Superior temporal gyrus (tissue), 1 donor: ENCODE measurements around the gene MT1H.
A peak's percentile ranks its signal among the peaks of the same experiment; 100 is the strongest.
"Not testable (repeated sequence)": the region's sequence is repeated elsewhere in the genome, so short reads cannot be mapped to it uniquely, and the experiment has no call there.

Source experiments
- DNase-seq: peaks from one replicate; pipeline ENCODE4 v3.0.0-alpha.2; 2016; ENCODE audit errors: extremely low spot score

Gene MT1H

DNA sequence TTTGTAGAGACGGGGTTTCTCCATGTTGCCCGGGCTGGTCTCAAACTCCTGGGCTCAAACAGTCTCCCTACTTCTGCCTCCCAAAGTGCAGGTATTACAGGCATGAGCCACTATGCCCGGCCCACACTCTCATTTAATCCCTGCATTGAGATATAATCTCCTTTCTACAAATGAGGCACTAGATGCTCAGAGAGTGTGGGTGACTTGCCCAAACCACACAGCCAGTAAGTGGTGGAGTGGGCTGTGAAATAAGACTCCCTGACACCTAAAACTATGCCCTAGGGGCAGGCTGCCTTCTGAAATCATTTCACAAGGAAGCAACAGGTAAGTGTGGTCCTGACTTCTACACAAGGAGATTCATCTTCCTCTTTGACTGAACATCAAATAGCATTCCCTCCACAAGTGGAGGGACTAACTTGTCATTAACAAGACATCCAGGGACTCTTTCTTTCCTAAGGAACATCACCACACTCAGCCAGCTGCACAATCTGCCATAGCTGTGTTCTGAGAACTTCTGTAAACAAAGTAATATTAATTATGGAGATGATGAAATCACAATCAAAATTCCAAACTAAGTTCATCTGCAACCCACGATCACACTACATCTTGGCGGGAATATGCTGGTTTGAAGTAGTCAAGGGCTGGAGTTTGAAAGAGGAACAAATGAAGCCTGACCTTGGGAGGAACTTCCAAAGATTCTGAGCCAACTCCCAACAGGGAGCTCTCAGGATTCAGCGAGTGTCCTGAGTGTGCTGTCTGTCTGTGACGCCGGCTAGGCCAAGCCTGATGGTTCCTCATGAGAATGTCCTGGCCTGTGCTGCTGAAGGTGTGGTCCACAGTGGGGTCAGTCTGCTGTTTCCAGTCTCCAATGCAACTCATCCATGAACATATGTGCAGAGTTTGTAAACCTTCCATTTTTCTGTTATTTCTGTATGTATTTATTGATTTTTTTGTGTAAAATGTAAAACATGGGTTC is 4.0 kb upstream of the MT1H start:
- not testable (repeated sequence) for DNase-seq

DNA sequence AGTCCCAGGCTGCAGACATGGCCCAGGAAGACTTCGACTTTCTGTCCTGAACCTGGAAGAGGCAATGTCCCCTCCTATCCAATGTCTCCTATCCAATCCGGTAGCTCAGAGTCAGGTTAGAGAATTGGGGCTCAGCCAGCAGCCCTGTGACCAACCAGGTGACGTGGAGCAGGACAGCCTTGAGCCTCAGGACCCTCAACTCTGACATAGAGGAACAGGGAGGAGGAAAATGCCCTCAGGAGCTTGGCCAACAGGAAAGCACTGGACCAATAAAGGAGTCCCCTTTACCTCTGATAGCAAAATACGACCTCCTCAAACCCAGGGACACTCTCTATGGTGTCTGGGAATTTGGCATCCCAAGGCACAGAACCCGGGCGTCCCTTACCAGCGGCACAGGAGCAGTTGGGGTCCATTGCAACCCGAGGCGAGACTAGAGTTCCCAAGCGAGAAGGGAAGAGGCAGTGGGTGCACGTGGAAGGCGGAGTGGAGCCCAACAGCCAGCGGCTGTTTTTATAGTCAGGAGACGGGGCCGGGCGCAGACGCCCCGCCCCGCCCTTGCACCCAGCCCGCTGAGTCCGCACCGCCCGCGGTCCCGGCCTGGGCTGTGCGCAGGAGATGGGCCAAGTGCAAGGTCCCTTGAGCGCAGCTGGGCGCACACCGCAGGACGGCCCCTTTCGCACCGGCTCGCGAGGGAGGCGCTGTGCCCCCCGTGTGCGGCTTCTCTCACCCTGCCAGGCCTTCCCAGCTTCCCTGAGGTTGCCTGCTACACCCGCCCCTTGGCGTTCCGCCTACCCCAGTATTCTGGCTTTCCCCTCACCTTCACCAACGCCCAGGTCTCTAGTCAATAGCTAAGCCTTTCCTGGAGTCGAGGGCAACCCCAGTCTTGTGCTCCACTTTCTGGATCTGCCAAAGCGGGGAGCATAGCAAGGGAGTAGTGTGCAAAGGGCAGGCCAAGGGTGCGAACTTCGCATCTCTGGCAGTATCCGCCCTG is 1.7 kb upstream of the MT1H start, which contains the start of gene MT1G:
TSS of gene MT1G (minus strand) at position 485 of the 991 bp plus-strand sequence. CDS start at position 413, 72 bp downstream.
- no peak for DNase-seq

DNA sequence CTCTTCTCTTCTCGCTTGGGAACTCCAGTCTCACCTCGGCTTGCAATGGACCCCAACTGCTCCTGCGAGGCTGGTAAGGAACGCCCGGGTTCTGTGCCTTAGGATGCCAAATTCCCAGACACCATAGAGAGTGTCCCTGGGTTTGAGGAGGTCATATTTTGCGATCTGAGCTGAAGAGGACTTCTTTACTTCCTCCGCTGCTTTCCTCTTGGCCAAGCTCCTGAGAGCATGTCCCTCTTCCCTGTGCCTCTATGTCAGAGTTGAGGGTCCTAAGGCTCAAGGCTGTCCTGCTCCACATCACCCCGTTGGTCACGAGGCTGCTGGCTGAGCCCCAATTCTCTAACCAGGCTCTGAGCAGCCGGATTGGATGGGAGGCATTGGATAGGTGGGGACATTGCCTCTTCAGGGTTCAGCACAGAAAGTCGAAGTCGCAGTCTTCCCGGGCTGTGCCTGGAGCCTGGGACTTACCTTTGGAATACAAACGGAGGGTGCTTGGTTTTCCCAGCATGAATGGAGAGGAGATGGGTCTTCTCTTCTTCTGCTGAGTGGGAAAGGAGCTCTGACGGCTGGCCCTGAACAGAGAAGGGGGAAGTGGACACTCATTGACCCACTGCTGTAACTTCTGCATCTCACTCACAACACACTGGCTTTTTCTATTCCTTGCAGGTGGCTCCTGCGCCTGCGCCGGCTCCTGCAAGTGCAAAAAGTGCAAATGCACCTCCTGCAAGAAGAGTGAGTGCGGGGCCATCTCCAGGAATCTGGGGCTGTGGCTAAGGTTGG is 416 bp downstream of the MT1H start:
- no peak for DNase-seq

DNA sequence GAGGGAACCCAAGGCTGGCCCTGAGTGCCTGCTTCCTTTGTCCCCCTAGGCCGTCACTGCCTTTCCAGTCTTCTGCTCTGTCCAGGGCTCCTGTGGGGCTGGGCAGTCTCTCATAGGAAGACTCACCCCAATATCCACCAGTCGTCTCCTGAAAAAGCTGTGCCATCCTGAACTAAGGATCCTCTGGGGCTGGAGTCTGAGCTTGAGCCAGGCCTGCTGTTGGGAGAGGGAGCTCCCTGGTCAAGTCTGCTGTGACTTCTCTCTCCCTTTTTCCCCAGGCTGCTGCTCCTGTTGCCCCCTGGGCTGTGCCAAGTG is 963 bp downstream of the MT1H start:
- no peak for DNase-seq

DNA sequence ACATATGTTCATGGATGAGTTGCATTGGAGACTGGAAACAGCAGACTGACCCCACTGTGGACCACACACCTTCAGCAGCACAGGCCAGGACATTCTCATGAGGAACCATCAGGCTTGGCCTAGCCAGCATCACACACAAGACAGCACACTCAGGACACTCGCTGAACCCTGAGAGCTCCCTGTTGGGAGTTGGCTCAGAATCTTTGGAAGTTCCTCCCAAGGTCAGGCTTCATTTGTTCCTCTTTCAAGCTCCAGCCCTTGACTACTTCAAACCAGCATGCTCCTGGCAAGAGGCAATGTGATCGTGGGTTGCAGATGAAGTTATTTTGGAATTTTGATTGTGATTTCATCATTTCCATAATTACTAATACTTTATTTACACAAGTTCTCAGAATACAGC is 2.1 kb downstream of the MT1H start:
- DNase-seq: not testable (repeated sequence)

DNA sequence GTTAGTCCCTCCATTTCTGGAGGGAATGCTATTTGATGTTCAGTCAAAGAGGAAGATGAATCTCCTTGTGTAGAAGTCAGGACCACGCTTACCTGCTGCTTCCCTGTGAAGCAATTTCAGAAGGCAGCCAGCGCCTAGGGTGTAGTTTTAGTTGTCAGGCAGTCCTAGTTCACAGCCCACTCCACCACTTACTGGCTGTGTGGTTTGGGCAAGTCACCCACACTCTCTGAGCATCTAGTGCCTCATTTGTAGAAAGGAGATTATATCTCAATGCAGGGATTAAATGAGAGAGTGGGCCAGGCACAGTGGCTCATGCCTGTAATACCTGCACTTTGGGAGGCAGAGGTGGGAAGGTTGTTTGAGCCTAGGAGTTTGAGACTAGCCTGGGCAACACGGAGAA is 2.6 kb downstream of the MT1H start:
- not testable (repeated sequence) for DNase-seq

DNA sequence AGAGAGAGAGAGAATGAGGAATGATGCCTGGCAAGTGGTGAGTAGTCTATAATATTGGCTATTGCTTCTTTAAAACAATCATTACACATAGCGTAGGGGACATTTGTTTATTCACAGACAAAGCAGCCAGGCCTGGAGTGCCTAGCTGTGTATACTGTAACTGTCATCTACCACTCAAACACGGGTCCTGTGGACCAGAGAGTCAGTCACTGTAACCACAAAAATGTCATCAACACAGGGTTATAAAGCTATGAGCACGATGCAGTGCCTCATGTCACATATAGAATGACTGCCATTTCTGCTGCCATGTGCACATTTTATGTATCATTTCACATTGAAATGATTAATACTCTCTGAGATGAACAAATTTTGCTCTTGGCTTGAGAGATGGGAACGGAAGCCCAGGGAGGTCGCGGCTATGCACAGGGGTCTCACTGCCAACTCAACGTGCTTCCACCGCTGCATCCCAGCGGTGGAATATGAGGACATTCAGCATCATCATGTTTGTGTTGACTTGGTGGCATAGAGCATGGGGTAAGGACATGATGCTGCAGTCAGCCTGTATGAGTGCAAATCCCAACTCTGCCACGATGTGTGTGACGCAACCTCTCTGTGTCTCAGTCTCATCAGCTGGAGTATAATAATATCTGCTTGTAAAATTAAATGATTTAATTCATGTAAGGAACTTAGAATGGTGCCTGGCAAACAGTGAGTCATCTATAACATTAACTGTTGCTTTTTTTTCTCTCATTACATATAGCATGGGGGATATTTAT is 3.3 kb downstream of the MT1H start:
- no peak for DNase-seq

DNA sequence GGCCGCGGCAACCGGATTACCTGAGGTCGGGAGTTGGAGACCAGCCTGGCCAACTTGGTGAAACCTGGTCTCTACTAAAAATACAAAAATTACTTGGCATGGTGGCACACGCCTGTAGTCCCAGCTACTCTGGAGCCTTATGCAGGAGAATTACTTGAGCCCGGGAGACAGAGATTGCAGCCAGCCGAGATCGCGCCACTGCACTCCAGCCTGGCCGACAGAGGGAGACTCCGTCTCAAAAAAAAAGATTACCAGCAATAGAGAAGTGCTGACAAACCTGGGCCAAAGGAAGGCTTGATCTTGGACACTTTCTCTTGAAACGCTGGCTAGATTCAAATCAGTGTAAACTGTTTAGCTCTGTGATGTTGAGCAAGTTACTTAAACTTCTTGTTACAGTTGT is 4.3 kb downstream of the MT1H start:
- no peak for DNase-seq

DNA sequence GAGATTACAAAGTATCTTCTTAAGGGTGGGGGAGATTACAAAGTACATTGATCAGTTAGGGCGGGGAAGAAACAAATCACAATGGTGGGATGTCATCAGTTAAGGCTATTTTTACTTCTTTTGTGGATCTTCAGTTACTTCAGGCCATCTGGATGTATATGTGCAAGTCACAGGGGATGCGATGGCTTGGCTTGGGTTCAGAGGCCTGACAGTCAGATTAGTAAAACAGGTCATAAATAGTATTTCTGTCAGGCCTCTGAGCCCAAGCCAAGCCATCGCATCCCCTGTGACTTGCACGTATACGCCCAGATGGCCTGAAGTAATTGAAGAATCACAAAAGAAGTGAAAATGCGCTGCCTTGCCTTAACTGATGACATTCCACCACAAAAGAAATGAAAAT is 5.0 kb downstream of the MT1H start:
- DNase-seq: not testable (repeated sequence)

DNA sequence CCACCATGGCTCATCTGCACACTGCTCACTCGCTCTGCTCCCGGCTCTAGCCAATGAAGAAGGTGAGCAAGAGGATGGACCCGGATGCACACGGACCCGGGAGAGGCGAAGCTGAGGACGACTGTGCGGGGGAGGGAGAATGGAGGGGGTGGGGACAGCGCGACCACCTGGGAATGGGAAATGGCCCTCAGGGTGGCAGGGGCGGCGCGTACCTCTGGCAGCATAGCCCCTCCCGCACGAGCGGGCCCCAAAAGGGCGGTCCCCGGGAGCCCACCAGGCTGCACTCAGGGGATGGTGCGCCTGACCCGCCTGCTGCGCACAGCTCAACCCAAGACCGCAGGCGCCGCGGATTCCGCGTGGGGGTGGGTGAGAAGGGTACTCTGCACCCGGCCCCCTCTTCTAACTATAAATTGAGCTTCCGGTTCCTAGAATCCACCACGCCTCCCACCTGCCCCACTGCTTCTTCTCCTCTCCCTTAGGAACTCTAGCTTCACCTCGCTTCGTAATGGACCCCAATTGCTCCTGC is 6.1 kb downstream of the MT1H start:
- no peak for DNase-seq

DNA sequence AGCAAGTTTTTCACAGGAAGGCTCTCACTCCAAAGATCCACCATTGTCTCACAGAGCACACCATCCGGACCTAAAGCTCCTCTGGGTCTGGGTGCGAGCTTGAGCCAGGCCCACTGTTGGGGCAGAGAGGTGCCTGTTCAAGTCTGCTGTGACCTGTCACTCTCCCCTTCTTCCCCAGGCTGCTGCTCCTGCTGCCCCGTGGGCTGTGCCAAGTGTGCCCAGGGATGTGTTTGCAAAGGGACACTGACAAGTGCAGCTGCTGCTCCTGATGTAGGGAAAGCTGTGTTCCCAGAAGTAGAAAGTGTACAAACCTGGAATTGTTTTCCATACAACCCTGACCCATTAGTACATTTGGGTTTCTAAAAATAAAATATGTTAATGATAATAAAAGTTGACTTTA is 7.9 kb downstream of the MT1H start:
- no peak for DNase-seq

DNA sequence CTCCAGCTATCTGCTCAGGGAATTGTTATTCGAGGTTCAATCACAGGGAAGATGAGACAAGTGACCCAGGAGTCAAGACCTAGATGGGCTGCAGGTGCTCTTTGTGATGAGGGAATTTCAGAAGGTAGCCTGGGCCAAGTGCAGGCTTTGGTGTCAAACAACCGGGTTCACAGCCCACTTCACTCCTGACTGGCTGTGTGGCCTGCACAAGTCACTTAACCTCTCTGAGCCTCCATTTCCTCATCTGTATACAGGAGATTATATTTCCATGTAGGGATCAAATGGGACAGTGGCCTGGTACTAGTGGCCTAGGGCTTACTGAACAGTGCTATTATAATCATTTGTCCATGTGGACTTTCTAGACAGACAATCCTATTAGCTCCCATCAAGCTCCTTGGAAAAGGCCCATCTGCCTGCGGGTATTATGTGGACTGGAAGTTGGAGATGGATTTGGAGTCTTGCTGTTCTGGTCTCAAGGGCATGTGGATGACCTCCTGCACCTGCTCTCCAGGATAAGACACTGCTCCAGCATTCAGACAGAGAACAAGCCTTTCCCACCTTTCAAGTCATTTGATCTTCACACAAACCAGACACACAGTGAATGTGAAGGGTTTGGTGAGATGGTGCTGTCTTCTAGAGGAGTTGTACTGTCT is 9.6 kb downstream of the MT1H start:
- no peak for DNase-seq

DNA sequence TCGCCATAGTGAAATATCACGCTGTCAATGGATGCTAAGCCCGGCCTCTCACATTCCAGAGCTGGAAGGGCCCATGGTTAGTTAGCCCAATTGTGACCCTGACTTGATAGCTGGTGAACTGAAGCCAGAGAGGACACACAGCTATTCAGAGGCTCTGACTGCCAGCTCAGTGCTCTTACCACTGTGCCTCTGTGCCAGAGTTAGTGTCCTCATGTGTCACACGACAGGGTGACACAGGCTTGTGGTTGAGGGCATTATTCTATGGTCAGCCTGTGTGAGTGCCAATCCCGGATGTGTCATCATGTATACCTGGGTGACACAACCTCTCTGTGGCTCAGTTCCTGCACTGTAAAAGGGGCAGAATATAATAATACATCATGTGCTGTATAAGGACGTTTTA is 10.2 kb downstream of the MT1H start:
- no peak for DNase-seq

DNA sequence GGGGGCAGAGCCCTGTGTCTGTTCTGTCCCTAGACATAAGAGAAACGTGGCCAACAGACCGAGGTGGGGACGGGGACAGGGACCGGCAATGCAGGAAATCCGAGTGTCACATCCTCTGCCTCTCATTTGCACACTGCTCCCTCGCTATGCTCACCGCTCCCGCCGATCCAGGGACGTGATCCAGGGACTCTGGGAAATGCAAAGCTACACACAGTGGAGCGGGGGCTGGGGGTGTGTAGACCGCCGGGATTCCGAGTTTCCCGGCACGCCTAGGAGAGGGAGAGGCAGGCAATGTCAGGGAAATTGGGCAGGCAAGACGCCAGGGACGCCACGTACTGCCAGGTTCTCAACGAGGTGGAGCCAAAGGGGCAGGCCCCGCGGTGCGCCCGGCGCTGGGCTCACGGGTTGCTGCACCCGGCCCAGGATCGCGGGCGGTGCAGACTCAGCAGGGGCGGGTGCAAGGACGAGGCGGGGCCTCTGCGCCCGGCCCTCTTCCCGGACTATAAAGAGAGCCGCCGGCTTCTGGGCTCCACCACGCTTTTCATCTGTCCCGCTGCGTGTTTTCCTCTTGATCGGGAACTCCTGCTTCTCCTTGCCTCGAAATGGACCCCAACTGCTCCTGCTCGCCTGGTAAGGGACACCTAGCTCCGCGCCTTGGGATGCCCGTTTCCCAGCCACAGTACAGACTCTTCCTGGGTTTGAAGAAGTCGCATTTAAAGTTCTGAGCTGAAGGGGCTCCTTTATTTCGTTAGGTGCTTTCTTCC is 12.5 kb downstream of the MT1H start, which contains the start of gene MT1X:
TSS of gene MT1X (plus strand) at position 532 of the 764 bp plus-strand sequence. CDS start at position 603, 71 bp downstream.
- peak; percentile 89 for DNase-seq

DNA sequence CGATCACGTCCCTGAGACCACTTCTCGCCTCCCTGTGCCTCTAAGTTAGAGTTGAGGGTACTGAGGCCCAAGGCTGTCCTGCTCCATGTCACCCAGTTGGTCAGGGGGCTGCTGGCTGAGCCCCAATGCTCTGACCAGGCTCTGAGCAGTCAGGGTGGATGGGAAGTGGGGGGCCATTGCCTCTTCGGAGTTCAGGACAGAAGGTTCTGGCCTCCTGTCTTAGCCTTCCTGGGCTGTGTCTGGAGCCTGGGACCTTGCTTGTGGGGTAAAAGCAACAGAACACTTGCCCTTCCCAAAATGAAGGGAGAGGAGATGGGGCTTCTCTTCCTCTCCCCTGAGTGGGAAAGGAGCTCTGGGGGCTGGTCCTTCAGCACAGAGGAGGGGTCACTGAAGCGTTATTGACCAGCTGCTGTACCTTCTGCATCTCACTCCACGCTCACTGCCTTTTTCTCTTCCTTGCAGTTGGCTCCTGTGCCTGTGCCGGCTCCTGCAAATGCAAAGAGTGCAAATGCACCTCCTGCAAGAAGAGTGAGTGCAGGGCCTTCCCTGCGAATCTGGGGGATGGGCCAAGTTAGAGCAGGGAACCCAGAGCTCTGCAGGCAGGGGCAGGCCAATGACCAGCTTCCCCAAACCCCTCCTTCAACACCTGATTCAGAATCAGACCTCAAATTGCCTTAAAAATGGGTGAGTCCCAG is 13.2 kb downstream of the MT1H start:
- no peak for DNase-seq

DNA sequence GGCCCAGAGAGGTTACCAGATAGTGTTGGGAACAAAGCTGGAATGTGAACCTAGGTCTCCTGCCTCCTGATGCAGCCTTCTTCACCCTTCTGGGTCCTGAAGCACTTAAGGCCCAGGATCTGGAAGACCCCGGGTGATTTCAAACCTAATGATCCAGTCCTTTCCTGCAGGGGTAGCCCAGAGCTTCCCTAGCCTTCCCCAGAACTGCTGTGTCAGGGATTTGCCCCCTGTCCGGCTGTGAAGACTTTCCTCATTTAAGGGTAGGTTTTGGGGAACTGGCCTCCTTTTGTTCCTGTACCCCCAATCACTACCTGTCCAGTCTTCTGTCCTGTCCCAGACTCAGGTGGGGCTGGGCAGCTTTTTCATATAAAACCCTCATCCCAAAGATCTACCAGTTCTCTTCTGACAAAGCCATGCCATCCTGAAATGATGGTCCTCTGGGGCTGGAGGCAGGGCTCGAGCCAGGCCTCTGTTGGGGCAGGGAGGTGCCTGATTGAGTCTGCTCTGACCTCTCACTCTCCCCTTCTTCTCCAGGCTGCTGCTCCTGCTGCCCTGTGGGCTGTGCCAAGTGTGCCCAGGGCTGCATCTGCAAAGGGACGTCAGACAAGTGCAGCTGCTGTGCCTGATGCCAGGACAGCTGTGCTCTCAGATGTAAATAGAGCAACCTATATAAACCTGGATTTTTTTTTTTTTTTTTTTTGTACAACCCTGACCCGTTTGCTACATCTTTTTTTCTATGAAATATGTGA is 14.0 kb downstream of the MT1H start:
- DNase-seq: no peak

DNA sequence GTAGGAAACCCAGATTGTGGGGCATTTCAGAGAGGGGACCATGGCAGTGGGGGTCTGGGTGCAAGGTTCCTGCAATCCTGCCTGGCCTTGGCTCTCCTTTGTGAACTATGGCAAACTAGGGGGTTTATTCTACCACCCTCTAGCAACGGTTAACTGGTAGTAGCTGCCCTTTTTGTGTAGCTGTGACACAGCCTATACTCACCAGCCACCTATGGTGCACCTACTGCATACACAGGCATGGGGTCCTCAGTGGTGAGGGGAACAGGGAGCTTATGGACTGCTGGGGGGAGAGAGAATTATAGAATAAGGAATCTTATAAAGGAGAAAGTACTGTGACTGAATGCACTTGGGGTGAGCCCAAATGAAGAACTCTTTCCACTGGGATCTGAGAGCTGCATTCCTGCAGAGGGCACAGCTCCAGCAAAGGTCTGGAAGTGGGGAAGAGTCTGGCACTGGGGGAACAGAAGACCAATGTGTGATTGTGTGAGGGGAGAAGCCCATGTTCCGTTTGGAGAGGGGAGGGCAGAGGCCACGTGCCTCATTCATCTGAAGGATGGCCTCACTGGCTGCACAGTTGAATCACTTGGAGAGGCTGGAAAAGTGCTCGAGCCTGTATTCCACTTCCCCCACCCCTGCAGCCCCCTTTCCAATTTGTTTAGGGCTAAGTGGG is 14.8 kb downstream of the MT1H start:
- no peak for DNase-seq
